ENCODE data around the gene NAA10.

DNA sequence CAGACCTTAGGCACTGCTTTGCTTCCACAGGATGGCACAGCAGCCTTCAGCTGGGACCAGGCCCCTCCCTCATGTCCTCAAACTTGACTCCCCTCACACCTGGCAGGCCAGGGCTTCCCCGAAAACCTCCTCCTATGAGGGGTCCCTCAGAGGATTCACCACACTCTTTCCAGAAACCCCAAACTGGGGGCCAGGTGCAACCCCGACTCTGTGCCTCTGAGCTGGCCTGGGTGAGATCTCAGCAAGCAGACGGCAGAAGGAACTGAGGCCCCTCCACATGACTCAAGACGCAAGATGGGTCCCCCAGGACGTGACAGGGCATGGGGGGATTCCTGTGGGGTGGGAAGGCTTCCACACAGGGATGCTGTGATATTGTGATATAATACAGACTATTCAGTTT lies 30.6 kb upstream of the NAA10 start:
- TF ChIP-seq, protein P1, sequence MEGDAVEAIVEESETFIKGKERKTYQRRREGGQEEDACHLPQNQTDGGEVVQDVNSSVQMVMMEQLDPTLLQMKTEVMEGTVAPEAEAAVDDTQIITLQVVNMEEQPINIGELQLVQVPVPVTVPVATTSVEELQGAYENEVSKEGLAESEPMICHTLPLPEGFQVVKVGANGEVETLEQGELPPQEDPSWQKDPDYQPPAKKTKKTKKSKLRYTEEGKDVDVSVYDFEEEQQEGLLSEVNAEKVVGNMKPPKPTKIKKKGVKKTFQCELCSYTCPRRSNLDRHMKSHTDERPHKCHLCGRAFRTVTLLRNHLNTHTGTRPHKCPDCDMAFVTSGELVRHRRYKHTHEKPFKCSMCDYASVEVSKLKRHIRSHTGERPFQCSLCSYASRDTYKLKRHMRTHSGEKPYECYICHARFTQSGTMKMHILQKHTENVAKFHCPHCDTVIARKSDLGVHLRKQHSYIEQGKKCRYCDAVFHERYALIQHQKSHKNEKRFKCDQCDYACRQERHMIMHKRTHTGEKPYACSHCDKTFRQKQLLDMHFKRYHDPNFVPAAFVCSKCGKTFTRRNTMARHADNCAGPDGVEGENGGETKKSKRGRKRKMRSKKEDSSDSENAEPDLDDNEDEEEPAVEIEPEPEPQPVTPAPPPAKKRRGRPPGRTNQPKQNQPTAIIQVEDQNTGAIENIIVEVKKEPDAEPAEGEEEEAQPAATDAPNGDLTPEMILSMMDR (IDR thresholded peaks at IDR 0.05), result no peak
- no peak for TF ChIP-seq POLR2A (IDR thresholded peaks at IDR 0.05)

Data from heart left ventricle (tissue), 13 donors.